Measurements from ENCODE around the gene MTUS2.

MTUS2 gene

GRCh38 chr13:29255567-29255966 is 435.4 kb downstream of the MTUS2 start:
- no peak for DNase-seq

GRCh38 chr13:29260684-29261083 is 440.5 kb downstream of the MTUS2 start:
- no peak for DNase-seq

GRCh38 chr13:29266261-29266660 is 446.1 kb downstream of the MTUS2 start:
- no peak for DNase-seq

GRCh38 chr13:29266756-29267733 is 446.9 kb downstream of the MTUS2 start:
- DNase-seq, result no peak

- peak; percentile 0 for DNase-seq
Measured at GRCh38 chr13:29270271-29270985, 450.3 kb downstream of the MTUS2 start.

GRCh38 chr13:29271606-29272005 is 451.5 kb downstream of the MTUS2 start:
- no peak for DNase-seq

GRCh38 chr13:29279356-29280254 is 459.5 kb downstream of the MTUS2 start:
- DNase-seq, result no peak

- DNase-seq, result no peak
Measured at GRCh38 chr13:29281932-29282495, 461.9 kb downstream of the MTUS2 start.

- DNase-seq, result no peak
Measured at GRCh38 chr13:29284726-29285125, 464.6 kb downstream of the MTUS2 start.

- no peak for DNase-seq
Measured at GRCh38 chr13:29287237-29287636, 467.1 kb downstream of the MTUS2 start.

- DNase-seq, result no peak
Measured at GRCh38 chr13:29292045-29292444, 471.9 kb downstream of the MTUS2 start.

- no peak for DNase-seq
Measured at GRCh38 chr13:29294821-29295220, 474.7 kb downstream of the MTUS2 start.

GRCh38 chr13:29301027-29301426 is 480.9 kb downstream of the MTUS2 start:
- DNase-seq, result no peak

GRCh38 chr13:29304148-29304547 is 484.0 kb downstream of the MTUS2 start:
- DNase-seq, result no peak

- no peak for DNase-seq
Measured at GRCh38 chr13:29310806-29311205, 490.7 kb downstream of the MTUS2 start.

GRCh38 chr13:29315847-29316246 is 495.7 kb downstream of the MTUS2 start:
- DNase-seq, result no peak

GRCh38 chr13:29317828-29318227 is 497.7 kb downstream of the MTUS2 start:
- no peak for DNase-seq

GRCh38 chr13:29318741-29319140 is 498.6 kb downstream of the MTUS2 start:
- no peak for DNase-seq

GRCh38 chr13:29319451-29319850 is 499.3 kb downstream of the MTUS2 start:
- DNase-seq, result no peak

- DNase-seq, result no peak
Measured at GRCh38 chr13:29323954-29324353, 503.8 kb downstream of the MTUS2 start.

GRCh38 chr13:29324601-29325000 is 504.5 kb downstream of the MTUS2 start:
- no peak for DNase-seq

GRCh38 chr13:29328501-29328900 is 508.4 kb downstream of the MTUS2 start:
- DNase-seq, result no peak

- DNase-seq, result no peak
Measured at GRCh38 chr13:29336356-29336755, 516.2 kb downstream of the MTUS2 start.

All from DMS79 (cell line).